ENCODE data around the gene SMYD3. TPM values are rescaled to one million over a fixed set of nuclear protein-coding genes. Genes with fewer than 3 reads are reported as not detected.

The SMYD3 gene
- total RNA-seq, 1 donor from 2014 or later: 27.9 TPM

- DNase-seq (ENCODE audit: extremely low read depth, low read depth, low spot score): no peak
These were observed 318.0 kb downstream of the SMYD3 start for GRCh38 chr1:246189126-246189525.

- DNase-seq (ENCODE audit: extremely low read depth, low read depth, low spot score): no peak
These were observed 319.2 kb downstream of the SMYD3 start for GRCh38 chr1:246187834-246188372.

GRCh38 chr1:246184503-246184902, 322.6 kb downstream of the SMYD3 start:
- DNase-seq (ENCODE audit: extremely low read depth, low read depth, low spot score): no peak

- no peak for DNase-seq (ENCODE audit: extremely low read depth, low read depth, low spot score)
These were observed 324.8 kb downstream of the SMYD3 start for GRCh38 chr1:246182149-246182851.

GRCh38 chr1:246181241-246181640, 325.8 kb downstream of the SMYD3 start:
- DNase-seq (ENCODE audit: extremely low read depth, low read depth, low spot score): no peak

- no peak for DNase-seq (ENCODE audit: extremely low read depth, low read depth, low spot score)
These were observed 327.7 kb downstream of the SMYD3 start for GRCh38 chr1:246179401-246179800.

GRCh38 chr1:246178717-246179311, 328.3 kb downstream of the SMYD3 start:
- DNase-seq (ENCODE audit: extremely low read depth, low read depth, low spot score): no peak

- no peak for DNase-seq (ENCODE audit: extremely low read depth, low read depth, low spot score)
These were observed 330.7 kb downstream of the SMYD3 start for GRCh38 chr1:246176126-246177024.

GRCh38 chr1:246170574-246171261, 336.4 kb downstream of the SMYD3 start:
- DNase-seq (ENCODE audit: extremely low read depth, low read depth, low spot score): no peak

- DNase-seq (ENCODE audit: extremely low read depth, low read depth, low spot score): no peak
These were observed 337.6 kb downstream of the SMYD3 start for GRCh38 chr1:246169486-246169885.

- DNase-seq (ENCODE audit: extremely low read depth, low read depth, low spot score): no peak
These were observed 338.1 kb downstream of the SMYD3 start for GRCh38 chr1:246169019-246169418.

- no peak for DNase-seq (ENCODE audit: extremely low read depth, low read depth, low spot score)
These were observed 340.2 kb downstream of the SMYD3 start for GRCh38 chr1:246166841-246167240.

GRCh38 chr1:246165826-246166709, 341.0 kb downstream of the SMYD3 start:
- no peak for DNase-seq (ENCODE audit: extremely low read depth, low read depth, low spot score)

- no peak for DNase-seq (ENCODE audit: extremely low read depth, low read depth, low spot score)
These were observed 342.3 kb downstream of the SMYD3 start for GRCh38 chr1:246164764-246165163.

GRCh38 chr1:246162560-246162959, 344.5 kb downstream of the SMYD3 start:
- no peak for DNase-seq (ENCODE audit: extremely low read depth, low read depth, low spot score)

GRCh38 chr1:246161626-246162025, 345.5 kb downstream of the SMYD3 start:
- DNase-seq (ENCODE audit: extremely low read depth, low read depth, low spot score): no peak

GRCh38 chr1:246160905-246161304, 346.2 kb downstream of the SMYD3 start:
- no peak for DNase-seq (ENCODE audit: extremely low read depth, low read depth, low spot score)

GRCh38 chr1:246160374-246160773, 346.7 kb downstream of the SMYD3 start:
- no peak for DNase-seq (ENCODE audit: extremely low read depth, low read depth, low spot score)

GRCh38 chr1:246159279-246160227, 347.5 kb downstream of the SMYD3 start:
- no peak for DNase-seq (ENCODE audit: extremely low read depth, low read depth, low spot score)
